H1 (cell line): ENCODE measurements around the gene VIPAS39. TPM values are rescaled to one million over a fixed set of nuclear protein-coding genes. Genes with fewer than 3 reads are reported as not detected.

ENCODE experiments used
- HDAC6 ChIP-seq: IDR thresholded peaks from one replicate; pipeline ENCODE4 v1.7.1; 2012; ENCODE audit warnings: low read depth, mild to moderate bottlenecking, inconsistent platforms, low read length, moderate library complexity
- polyA plus RNA-seq, 7 experiments: library from polyadenylated mRNA; depleted of rRNA in 3 of 7; stranded (reverse) in 5 of 7; unstranded in 2 of 7; fragments of >200 nt in 5 of 7; fragments of 200-250 nt in 2 of 7; gene quantifications; 1 replicate in 5 of 7; 2 replicates in 1 of 7; 4 replicates in 1 of 7; pipeline versions ENCODE4 v1.2.1 to v1.2.3, GENCODE V29; 2011 to 2013; ENCODE audit warnings: missing spikeins in 2 of 7, mixed read lengths in 2 of 7
- total RNA-seq: library from RNA; stranded (reverse); fragmentation: NEBNext Ultra II Directional; extraction: Animal tissue kit (Norgen Biotek cat#: 25700); gene quantifications from 2 replicates; pipeline ENCODE4 v1.2.1, GENCODE V29; 2021
- TF ChIP-seq, protein P1 (sequence below): fragments of 300-600 bp; sonication (generic); IDR thresholded peaks from 2 replicates; pipeline ENCODE4 v1.7.1; 2012; ENCODE audit warnings: low read length, moderate library complexity, mild to moderate bottlenecking, inconsistent platforms; ENCODE audit not compliant: insufficient replicate concordance

VIPAS39 gene
- total and polyA plus RNA-seq, 2 of the 8 experiments (the other 6 are each of a cell fraction or from before 2014, with no cell fraction given) = 19.6 to 20.6 TPM

DNA sequence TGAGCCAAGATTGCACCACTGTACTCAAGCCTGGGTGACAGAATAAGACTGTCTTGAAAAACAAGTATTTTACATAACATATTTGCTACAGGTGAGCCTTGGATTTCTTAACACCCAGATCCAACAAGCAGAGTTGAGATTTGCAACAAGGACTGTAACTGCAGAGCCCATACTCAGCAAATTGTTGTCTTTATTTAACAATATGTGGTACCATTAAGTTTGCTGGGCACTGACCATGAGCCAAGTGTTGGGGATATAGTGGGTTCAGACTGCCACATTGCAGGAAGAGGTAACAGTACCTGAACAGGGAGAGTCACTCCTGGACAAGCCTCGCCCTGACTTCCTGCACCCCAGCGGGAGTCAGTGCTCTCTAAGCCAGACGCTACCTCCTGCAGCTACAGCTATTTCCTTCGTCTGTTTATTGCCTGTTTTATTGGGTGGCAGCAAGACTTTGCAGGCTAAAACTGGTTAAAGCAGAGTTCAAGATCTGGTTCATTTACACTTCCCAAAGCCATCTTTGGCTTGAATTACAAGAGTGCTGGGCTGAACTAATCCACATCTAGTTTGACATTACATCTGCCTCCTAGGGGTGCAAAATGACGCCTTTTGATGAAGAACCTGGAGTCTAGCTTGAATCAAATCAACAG is 12.9 kb upstream of the VIPAS39 start (continued):
- TF ChIP-seq, protein P1, sequence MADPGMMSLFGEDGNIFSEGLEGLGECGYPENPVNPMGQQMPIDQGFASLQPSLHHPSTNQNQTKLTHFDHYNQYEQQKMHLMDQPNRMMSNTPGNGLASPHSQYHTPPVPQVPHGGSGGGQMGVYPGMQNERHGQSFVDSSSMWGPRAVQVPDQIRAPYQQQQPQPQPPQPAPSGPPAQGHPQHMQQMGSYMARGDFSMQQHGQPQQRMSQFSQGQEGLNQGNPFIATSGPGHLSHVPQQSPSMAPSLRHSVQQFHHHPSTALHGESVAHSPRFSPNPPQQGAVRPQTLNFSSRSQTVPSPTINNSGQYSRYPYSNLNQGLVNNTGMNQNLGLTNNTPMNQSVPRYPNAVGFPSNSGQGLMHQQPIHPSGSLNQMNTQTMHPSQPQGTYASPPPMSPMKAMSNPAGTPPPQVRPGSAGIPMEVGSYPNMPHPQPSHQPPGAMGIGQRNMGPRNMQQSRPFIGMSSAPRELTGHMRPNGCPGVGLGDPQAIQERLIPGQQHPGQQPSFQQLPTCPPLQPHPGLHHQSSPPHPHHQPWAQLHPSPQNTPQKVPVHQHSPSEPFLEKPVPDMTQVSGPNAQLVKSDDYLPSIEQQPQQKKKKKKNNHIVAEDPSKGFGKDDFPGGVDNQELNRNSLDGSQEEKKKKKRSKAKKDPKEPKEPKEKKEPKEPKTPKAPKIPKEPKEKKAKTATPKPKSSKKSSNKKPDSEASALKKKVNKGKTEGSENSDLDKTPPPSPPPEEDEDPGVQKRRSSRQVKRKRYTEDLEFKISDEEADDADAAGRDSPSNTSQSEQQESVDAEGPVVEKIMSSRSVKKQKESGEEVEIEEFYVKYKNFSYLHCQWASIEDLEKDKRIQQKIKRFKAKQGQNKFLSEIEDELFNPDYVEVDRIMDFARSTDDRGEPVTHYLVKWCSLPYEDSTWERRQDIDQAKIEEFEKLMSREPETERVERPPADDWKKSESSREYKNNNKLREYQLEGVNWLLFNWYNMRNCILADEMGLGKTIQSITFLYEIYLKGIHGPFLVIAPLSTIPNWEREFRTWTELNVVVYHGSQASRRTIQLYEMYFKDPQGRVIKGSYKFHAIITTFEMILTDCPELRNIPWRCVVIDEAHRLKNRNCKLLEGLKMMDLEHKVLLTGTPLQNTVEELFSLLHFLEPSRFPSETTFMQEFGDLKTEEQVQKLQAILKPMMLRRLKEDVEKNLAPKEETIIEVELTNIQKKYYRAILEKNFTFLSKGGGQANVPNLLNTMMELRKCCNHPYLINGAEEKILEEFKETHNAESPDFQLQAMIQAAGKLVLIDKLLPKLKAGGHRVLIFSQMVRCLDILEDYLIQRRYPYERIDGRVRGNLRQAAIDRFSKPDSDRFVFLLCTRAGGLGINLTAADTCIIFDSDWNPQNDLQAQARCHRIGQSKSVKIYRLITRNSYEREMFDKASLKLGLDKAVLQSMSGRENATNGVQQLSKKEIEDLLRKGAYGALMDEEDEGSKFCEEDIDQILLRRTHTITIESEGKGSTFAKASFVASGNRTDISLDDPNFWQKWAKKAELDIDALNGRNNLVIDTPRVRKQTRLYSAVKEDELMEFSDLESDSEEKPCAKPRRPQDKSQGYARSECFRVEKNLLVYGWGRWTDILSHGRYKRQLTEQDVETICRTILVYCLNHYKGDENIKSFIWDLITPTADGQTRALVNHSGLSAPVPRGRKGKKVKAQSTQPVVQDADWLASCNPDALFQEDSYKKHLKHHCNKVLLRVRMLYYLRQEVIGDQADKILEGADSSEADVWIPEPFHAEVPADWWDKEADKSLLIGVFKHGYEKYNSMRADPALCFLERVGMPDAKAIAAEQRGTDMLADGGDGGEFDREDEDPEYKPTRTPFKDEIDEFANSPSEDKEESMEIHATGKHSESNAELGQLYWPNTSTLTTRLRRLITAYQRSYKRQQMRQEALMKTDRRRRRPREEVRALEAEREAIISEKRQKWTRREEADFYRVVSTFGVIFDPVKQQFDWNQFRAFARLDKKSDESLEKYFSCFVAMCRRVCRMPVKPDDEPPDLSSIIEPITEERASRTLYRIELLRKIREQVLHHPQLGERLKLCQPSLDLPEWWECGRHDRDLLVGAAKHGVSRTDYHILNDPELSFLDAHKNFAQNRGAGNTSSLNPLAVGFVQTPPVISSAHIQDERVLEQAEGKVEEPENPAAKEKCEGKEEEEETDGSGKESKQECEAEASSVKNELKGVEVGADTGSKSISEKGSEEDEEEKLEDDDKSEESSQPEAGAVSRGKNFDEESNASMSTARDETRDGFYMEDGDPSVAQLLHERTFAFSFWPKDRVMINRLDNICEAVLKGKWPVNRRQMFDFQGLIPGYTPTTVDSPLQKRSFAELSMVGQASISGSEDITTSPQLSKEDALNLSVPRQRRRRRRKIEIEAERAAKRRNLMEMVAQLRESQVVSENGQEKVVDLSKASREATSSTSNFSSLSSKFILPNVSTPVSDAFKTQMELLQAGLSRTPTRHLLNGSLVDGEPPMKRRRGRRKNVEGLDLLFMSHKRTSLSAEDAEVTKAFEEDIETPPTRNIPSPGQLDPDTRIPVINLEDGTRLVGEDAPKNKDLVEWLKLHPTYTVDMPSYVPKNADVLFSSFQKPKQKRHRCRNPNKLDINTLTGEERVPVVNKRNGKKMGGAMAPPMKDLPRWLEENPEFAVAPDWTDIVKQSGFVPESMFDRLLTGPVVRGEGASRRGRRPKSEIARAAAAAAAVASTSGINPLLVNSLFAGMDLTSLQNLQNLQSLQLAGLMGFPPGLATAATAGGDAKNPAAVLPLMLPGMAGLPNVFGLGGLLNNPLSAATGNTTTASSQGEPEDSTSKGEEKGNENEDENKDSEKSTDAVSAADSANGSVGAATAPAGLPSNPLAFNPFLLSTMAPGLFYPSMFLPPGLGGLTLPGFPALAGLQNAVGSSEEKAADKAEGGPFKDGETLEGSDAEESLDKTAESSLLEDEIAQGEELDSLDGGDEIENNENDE = no peak
- no peak for TF ChIP-seq HDAC6
